HG03097 (cell line): ENCODE data around the gene KCNMA1.
"Not testable (repeated sequence)": the region's sequence is repeated elsewhere in the genome, so short reads cannot be mapped to it uniquely, and the experiment has no call there.

Source experiments
- ATAC-seq: cut with Tn5 transposase; IDR thresholded peaks from one replicate; pipeline ENCODE4 v1.9.1; 2021; ENCODE audit not compliant: unreplicated experiment, low FRiP score

KCNMA1 gene

DNA sequence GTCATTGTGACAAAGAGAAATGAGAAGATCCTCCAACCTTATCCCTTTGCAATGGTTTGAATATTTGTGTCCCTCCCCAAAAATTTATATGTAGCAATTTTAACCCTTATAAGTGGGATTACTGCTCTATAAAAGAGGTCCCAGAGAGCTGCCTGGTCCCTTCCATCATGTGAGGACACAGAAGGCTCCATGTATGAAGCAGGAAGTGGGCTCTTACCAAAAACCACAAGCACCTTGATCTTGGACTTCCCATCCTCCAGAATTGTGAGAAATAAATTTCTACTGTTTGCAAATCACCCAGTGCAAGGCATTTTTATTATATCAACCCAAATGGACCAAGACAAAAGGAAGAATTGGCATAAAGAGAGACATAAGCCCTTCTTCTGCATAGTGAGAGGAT lies 95.7 kb downstream of the KCNMA1 start:
- ATAC-seq = no peak

DNA sequence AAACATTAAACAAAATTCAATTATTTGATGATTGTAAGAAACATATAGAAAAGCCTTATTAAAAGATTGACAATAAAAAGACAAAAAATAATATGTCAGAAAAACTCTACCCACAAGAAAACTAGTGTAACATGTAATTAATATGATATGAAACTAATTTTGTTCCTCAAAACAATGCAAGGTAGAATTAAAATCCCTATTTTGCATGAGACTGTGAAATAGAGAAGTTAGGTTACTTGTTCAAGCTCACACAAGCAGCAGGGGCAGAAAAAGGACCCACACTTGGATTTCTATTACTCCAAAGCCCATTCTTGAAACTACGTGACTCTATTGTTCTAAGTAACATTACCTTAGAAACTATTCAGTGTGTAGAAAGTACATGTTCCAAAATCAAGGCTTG lies 96.4 kb downstream of the KCNMA1 start:
- no peak for ATAC-seq

- ATAC-seq = no peak
These were observed 98.3 kb downstream of the KCNMA1 start for GRCh38 chr10:77539147-77539935.

- no peak for ATAC-seq
These were observed 99.8 kb downstream of the KCNMA1 start for GRCh38 chr10:77537720-77538373.

GRCh38 chr10:77537071-77537470 lies 100.5 kb downstream of the KCNMA1 start:
- ATAC-seq = no peak

GRCh38 chr10:77533887-77534278 lies 103.7 kb downstream of the KCNMA1 start:
- no peak for ATAC-seq

DNA sequence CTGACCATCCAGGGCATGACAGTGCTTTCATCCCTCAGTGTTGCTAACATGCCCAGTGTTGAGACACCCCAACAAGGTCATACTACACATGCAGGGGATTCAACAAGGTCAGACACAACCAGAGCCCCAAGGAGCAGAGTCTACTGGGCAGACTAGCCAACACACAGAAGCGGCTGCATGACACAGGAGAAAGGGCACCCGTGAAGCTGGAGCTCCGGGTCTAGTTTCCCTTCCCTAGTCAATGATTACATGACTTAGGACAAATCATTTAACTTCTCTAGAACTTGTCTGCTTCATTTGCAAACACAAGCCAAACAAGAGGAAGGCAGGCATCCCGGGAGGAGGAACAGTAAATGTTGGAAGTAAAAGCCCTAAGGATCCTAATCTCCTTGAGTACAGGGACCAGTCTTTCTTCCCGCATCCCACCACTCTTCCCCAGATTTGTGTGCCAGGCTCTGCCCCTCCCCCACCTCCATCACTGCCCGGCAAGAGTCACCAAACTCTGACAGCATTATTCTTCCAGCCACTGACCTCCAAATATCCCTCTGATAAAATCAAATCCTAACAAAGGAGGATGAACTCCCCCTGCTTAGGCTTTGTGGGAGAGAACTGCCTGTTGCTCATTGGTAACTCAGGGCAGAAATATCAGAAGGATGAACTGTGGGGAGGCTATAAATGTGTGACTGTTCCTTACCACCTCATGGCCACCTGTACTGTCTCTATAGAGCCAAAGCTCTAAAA lies 104.3 kb downstream of the KCNMA1 start:
- ATAC-seq = no peak

DNA sequence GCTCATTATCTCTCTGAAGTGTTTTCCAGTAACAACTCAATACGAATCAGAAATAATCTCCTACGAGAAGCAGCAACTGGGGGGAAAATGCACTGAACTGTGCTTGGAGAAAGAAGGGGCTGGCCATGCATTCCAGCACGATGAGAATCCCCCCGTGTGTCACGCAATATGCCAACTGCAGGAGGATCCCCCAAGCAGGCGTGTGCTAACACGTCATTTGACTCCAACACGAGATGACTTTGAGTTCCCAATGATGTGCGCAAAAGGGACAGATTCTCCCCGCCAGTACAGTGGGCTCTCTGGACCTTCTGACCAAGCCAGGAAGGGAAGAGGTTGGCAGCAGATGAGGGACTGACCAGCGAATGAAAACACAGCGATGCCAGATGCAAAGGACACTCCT lies 105.5 kb downstream of the KCNMA1 start:
- no peak for ATAC-seq

DNA sequence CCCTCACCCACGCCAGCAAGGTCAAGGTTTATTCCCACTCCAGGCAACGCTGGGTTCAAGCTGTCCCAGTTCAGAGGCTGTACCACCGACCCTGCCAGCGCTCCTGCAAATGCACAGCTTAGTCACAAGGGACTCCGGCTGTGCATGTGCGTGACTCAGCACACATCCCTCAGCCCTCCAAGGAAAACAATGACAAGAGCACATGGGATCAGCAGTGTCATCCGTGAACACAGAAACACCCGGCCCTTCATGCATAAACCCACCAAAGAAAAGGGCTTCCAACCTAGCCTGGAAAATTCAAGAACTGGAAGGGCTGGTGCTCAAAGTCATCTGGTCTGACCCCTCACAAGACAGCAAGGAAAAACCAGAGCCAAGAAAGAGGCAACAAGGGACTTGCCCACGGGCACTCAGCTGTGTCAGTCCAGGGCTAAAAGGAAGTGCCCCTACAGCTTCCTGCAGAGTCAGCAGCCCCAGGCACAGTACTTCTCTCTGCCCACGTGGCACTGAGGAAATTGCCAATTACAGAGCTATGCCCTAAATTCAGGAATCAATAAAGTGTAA lies 106.1 kb downstream of the KCNMA1 start:
- ATAC-seq = no peak

DNA sequence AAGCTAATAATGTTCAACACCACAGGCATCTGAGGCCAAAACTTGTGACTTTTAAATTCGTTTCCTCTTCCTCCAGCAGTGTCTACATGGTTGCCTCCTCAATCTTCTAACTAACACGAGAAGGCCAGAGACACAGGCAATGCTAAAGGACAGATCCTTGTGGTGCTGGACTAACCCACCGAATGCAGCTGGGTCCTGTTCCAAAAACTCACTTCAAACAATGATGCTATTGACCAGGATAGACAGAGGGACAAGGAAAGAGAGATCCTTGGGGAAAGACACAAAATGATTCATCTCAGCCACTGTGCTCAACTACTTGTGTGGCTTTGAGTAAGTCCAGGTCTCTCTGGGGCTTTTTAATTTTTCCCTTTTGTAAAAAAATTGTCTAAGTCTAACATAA lies 107.6 kb downstream of the KCNMA1 start:
- ATAC-seq = no peak

DNA sequence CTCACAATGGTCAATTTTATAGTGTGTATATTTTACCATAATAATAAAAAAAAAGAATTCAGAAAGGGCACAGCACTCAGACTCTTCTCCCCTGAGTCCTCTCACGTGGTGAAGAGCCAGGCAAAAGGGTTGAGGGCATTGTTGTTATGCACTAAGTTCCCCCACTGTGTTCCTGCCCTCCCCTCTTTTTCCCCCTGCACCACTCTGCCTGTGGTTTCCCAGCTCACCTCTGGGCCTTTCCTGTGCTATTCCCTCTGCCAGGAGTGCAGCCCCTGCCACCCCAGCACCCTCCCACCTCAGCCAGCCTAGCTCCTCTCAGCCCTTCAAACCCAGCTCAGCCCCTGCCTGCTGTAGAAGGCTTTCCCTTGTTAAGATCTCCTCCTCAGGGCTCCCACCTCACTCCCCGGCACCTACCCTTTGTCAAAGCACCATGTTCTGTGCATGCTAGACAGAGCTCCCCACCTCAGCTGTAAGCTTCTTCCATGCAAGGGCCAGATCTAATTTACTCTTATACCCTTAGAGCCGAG lies 108.5 kb downstream of the KCNMA1 start:
- no peak for ATAC-seq

- no peak for ATAC-seq
These were observed 109.8 kb downstream of the KCNMA1 start for GRCh38 chr10:77527839-77528238.

DNA sequence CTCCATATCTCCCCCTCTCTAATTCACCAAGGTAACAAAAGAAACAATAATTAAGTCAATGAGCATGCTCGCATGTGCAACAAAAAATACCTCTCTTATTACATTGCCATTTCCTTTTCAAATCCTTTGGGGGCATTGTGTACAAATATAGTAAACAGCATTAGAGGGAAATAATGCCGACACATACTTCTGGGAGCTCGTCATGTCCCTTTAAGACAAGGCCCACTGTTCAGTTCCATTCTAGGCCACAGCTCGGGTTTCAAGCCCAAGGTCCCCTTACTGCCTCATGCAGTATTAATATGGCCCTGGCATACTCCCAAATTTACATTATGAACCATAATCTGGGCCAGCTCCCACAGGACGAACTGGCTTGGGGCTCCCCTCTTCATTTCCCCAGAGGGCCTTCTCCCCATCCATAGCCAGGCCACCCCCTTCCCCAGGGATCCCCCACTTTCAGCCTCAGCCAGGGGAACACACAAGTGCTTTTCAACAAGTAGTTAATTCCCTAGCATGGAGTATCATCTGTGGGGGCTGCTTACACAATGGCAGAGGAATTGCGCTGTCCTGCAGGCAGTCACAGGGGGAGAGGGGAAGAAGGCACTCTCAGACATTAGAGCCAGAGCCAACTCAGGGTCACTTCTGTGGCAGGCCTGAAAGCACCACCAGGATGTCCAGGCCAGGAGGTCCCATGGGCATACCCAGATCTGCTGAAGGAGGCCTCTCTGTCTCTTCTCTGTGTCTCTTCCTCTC lies 110.6 kb downstream of the KCNMA1 start:
- ATAC-seq = no peak

DNA sequence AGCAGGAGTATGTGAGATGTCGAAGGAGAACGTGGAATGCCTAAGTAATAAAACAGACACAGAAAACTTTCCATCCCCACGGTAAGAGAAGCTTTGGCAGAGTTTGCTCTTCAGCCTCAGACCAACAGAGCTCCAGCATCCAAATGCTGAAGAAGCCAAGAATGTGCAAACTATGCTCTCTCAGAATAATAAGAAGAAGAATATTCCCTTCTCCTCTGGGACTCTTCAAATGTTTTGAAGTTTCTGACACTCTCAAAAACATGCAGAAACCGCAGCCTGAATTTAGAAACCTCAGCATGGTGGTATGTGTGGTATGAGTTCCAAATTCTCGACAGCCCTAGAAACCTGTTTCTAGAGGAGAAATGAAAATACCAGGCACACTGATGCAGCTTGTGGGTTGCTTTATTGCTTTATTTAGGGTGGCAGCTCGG lies 113.3 kb downstream of the KCNMA1 start:
- no peak for ATAC-seq

DNA sequence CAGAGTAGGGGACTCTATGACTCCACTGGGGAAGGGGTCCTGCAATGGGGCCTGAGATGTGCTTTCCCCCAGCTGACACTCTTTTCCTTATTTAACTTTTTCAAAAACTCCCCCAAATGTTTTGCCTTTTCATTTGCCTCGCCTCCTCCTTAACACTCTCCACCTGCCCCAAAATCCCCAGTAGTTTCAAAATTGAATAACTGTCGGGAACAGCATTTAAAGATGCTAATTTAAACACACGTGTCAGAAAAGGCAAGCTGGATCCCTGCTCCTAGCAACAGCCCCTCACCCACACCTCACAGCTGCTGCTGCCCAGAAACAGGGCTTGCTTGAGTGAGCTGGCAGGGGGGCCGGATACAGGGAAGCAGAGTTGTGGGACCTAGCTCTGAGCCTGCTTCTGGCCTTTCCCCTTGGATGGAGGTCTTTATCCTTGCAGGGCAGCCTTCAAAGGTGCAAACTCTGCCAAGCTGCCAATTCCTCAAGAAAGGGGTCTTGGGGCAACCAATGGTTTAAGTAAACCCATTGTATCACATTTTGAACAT lies 115.3 kb downstream of the KCNMA1 start:
- ATAC-seq = no peak

DNA sequence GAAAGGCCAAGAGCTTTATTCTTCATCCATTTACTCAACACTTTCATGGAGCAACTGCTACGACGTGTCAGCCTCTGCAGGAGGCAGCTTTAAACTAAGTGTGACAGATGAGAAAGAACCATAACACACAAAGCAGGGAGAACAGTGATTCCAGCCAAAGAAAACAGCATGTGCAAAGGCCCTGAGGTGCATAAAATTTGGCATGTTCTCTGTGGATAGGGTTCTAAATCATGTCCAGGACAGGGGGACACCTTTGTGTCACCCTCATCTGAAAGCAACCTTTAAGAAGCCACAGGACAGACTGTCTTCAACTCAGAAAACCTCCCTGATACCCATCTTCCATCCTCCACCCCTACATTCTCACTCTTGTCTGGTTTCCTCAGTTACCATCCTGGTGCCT lies 116.6 kb downstream of the KCNMA1 start:
- ATAC-seq = no peak

- ATAC-seq = no peak
These were observed 117.3 kb downstream of the KCNMA1 start for GRCh38 chr10:77520290-77520689.

DNA sequence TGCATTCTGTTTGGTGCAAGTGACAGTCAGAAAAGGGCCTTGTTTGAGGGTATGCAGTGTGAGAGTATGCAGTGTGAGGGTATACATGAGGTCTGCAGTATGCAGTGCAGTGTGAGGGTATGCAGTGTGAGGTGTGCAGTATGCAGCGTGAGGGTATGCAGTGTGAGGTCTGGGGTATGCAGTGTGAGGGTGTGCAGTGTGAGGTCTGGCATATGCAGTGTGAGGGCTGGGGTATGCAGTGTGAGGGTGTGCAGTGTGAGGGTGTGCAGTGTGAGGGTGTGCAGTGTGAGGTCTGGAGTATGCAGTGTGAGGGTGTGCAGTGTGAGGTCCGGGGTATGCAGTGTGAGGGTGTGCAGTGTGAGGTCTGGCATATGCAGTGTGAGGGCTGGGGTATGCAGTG lies 117.8 kb downstream of the KCNMA1 start:
- not testable (repeated sequence) for ATAC-seq

DNA sequence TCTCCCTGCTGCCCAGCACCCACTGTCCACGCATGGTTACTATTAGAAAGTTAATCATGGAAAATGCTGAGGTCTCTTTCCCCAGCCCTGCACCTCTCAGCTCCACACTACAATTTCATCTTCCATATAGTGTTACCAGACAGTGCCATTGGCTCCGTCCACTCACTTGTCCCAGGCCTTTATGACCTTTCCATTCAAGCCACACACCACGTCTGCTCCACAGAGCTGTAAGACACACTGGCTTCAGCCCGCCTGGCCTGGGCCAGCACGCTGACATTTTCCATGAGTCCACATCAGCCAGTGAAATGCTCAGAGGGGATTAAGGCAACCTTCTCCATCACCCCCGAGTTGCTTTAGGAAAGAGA lies 118.7 kb downstream of the KCNMA1 start:
- ATAC-seq = no peak

DNA sequence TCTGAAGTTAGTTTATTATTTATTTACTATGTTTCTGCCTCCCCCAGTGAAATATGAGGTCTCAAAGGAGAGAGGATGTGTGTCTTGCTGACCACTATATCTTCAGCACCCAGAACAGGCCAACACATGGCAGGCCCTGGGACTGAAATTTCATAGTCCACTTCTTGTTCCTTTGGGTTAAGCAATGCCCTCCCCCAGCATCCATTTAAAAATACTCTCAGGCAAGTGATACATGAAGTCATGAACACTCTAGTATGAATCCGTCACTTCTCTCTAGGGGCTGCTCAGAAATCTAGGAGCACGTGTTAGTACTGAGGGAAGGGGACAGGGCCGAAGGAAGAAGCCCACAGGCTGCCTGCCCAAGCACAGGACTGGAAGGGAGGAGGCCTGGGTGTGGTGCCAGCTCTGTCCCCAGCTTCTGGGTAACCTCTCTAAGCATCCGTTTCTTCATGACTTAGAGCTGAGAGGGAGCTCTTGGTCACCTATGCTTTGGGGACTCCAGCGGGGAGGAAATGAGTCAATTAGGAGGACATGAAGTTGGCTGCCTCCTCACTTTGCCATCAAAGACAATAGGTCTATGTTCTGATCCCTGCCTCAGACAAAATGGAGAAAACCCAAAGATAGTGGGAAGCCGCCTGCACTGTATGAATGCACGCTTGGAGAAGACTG lies 119.2 kb downstream of the KCNMA1 start:
- ATAC-seq = no peak
